ENCODE data around the gene VGLL3.

The VGLL3 gene

DNA sequence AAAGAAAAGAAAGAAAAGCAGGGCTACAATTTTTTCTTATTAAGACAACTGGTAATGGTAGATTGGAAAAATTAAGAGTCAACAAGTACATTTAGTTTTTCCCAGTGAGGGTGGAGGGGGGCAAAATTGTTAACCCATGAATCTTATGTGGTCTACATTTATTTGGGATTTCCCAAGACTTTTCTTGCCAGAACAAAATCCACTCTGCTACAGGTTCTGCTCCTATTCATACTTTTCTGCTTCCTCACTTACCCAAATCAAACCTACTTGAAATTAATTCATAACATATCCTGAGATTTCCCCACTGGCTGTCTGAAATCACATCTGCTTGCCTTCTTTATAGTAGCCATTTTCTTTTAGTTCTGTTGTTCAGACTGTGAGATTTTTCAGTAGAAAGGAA, 41.1 kb downstream of the VGLL3 start:
- no peak for DNase-seq (ENCODE audit: low spot score)

GRCh38 chr3:86948822-86949221, 42.1 kb downstream of the VGLL3 start:
- DNase-seq (ENCODE audit: low spot score), result no peak

DNA sequence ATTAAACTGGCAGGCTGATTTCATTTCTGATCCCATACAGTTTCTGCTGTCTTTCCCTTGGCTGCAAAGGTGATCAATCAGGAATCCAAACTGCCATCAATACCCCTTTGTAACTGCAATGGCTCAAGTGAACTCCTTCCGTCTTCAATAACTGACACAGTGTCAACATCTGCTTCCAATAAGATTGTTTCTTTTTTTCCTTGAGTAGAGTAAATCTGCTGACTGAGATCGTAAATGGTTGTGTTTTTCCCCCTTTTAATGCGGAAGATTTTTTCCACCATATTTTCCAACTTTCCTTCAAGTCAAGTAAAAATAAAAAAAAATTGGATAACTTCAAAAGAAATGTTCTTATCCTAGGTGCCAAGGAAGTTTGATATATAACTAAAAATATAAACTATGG, 48.7 kb downstream of the VGLL3 start:
- DNase-seq (ENCODE audit: low spot score), result no peak

- DNase-seq (ENCODE audit: low spot score), result no peak
These were observed 52.4 kb downstream of the VGLL3 start for GRCh38 chr3:86938416-86939105.

DNA sequence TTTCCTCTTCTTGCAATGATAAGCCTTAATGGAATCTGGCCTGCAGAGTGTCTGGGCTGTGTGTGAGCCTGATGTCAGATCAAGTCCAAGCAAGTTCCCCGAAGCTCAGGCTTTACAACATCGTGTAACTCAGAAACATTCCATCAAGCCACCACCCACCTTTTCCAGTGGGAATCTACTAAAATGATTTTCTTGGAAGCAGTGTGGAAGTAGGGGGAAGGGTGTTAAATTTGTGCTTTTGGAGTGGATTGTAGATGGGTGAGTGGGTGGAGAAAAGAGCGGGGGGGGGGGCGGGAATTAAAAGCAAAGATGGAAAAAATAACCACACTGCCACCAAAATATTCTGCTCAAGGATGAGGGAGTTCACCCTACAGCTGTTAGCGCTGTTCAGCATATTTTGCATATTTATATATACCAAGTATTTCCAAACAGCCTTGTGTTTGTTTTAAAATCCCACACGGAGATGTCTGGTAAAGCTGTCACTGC, 53.6 kb downstream of the VGLL3 start:
- no peak for DNase-seq (ENCODE audit: low spot score)

- no peak for DNase-seq (ENCODE audit: low spot score)
These were observed 56.1 kb downstream of the VGLL3 start for GRCh38 chr3:86934851-86935250.

DNA sequence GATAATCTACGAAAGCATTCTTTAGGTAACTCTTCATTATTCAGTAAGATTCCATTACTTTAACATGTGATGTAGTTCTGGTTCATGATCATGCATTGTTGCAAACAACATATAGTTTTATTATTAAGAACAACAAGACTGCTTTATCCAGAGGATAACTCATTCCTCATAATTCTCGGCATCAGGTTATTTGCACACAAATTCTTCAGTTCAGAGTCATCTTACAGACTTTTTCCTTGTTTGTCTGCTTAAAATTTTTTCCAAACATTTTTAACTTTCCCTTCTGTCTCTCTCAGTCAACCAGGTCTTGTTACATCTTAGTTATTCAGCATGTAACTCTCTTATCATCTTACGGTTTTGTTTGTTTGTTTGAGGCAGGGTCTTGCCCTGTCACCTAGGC, 60.1 kb downstream of the VGLL3 start:
- DNase-seq (ENCODE audit: low spot score), result no peak

DNA sequence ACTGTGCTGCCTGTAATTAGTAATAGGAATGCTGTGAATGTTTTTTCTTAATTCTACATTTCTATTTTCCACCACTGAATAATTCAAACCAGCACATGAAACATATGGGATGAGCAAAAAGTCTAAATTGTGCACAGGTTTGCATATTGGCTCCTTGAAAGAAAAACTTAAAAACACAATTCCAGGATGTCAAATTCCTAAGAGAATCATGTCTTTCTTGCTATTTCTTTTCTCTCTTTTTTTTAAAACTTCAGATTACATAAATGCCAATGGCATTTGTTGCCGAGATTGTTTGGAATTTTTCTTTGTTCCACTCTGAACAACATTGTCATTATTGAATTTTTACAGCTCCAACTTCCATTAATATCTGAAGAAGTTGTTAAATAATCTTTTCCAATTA, 60.8 kb downstream of the VGLL3 start:
- no peak for DNase-seq (ENCODE audit: low spot score)

DNA sequence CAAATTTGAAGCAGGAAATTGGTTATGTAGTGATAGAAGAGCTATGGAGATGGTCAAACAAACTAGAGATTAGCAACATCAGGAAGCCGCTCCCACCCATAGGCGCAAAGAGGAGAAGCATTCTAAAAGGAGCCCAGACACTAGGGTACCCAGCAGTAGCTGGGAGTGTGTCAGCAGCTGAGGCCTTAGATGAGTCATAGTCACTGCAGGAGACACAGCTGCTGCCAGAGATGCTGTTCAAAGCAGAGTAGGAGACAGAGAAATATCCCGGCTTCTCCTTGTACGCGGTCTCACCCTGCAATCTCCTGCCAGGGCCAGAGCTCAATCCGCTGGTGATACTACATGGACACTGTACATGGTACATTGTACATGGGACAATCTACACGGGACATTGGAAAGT, 61.9 kb downstream of the VGLL3 start:
- DNase-seq (ENCODE audit: low spot score), result no peak

DNA sequence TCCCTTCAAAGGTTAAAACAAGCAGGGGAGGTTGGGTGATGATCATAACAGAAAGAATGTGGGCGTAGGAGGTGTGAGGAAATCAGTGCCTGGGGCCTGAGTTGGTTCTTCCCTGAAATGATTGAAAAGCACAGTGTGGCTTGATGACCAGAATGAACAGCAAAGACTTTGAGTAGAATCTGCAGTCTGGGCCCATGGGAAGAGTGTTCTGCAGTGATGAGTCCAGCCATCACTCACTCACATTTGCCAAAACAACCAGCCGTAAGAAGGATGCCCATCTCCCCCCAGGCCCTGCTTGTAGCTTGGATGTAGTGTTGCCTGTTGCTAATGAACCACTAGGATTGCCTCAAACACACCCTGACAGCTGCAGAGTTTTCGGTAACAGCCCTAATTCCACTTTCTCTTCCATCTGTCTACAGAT, 67.9 kb downstream of the VGLL3 start:
- no peak for DNase-seq (ENCODE audit: low spot score)

DNA sequence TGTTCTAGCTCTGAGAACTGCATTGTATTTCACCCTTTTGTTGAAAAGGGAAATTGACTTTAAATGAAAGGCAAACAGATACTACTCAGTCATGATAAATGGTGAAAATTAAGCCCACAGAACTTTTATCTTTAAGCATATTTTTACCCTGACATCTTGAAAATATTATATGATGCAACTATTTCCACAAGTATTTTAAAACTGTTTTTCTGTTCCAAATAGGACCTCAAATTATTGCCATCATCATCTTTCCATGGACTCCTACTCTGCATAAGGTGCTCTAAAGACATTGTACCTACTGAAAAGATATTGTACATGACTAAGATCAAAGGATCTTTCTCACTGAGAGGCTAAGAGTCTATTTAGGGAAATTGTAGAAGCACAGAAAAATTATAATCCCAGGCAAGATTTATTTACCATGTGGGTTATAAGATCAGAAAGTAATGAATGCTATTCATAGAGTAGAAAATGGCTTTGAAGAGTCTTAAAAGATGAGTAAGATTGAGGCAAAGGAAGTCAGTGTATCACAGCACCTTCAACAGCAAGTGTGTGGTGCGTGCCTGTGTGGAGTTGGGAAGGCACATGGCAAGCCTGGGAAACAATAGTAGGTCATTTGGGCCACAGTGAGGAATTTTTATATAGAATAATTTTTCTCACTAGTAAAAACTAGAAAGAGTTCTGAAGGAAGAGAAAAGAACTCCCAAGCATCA, 68.8 kb downstream of the VGLL3 start:
- DNase-seq (ENCODE audit: low spot score), result no peak

GRCh38 chr3:86914670-86915069, 76.3 kb downstream of the VGLL3 start:
- DNase-seq (ENCODE audit: low spot score), result no peak

DNA sequence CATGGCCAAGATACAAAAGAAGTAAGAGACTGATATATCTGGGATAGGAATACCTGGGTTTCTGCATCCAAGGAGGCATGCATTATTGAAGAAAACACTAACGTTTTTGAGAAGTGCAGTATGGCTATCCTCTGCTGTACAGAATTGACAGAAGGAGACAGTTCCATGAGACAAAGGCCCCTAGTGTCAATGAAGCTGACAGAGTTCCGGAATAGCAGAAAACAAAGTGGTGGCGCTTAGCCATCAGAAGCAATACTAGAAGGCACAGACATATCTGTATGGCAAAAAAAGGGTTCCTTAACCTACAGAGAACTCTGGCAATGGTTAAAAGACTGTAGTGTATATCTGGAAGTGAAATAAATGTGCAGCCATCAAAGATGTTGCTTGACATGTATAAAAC, 77.8 kb downstream of the VGLL3 start:
- no peak for DNase-seq (ENCODE audit: low spot score)

- no peak for DNase-seq (ENCODE audit: low spot score)
These were observed 95.7 kb downstream of the VGLL3 start for GRCh38 chr3:86895202-86895601.

GRCh38 chr3:86890741-86891396, 100.1 kb downstream of the VGLL3 start:
- DNase-seq (ENCODE audit: low spot score), result no peak

All from hematopoietic multipotent progenitor cell treated with erythropoietin and hydrocortisone succinate and interleukin-3 and kit ligand, for 15 days (in vitro differentiated cells).